ENCODE data around the gene S100A10.

The S100A10 gene

GRCh38 chr1:151970626-151971025, 23.0 kb downstream of the S100A10 start:
- no peak overlapping the region for H3K4me3 Mint-ChIP-seq
- H3K27ac Mint-ChIP-seq, result no peak overlapping the region
- no peaks in the 10 kb centered on the region for H3K9me3 Mint-ChIP-seq
- no peaks in the 10 kb centered on the region for H3K36me3 Mint-ChIP-seq (ENCODE audit: low read depth)
- TF ChIP-seq CTCF (IDR thresholded peaks at IDR 0.05), result no peak
- peaks cover 48% of the 10 kb centered on the region for H3K4me1 Mint-ChIP-seq
- DNase-seq, result no peak
- peaks cover 4% of the 10 kb centered on the region for H3K27me3 Mint-ChIP-seq (ENCODE audit: low read depth, poor library complexity)

- H3K4me1 Mint-ChIP-seq, result peaks cover 48% of the 10 kb centered on the region
- no peaks in the 10 kb centered on the region for H3K36me3 Mint-ChIP-seq (ENCODE audit: low read depth)
- DNase-seq, result no peak
- no peaks in the 10 kb centered on the region for H3K9me3 Mint-ChIP-seq
- no peak overlapping the region for H3K27ac Mint-ChIP-seq
- H3K27me3 Mint-ChIP-seq (ENCODE audit: low read depth, poor library complexity), result peaks cover 4% of the 10 kb centered on the region
- TF ChIP-seq CTCF (IDR thresholded peaks at IDR 0.05), result no peak
- no peak overlapping the region for H3K4me3 Mint-ChIP-seq
Observed at GRCh38 chr1:151970128-151970527, 23.5 kb downstream of the S100A10 start.

GRCh38 chr1:151968791-151969399, 24.8 kb downstream of the S100A10 start:
- no peak for DNase-seq
- H3K4me1 Mint-ChIP-seq, result peaks cover 46% of the 10 kb centered on the region
- no peaks in the 10 kb centered on the region for H3K36me3 Mint-ChIP-seq (ENCODE audit: low read depth)
- peaks cover 8% of the 10 kb centered on the region for H3K27me3 Mint-ChIP-seq (ENCODE audit: low read depth, poor library complexity)
- H3K9me3 Mint-ChIP-seq, result no peaks in the 10 kb centered on the region
- H3K27ac Mint-ChIP-seq, result no peak overlapping the region
- H3K4me3 Mint-ChIP-seq, result no peak overlapping the region
- TF ChIP-seq CTCF (IDR thresholded peaks at IDR 0.05), result no peak

GRCh38 chr1:151968058-151968457, 25.6 kb downstream of the S100A10 start:
- no peak for DNase-seq
- H3K27me3 Mint-ChIP-seq (ENCODE audit: low read depth, poor library complexity), result peaks cover 8% of the 10 kb centered on the region

GRCh38 chr1:151967091-151967490, 26.6 kb downstream of the S100A10 start:
- Mint-ChIP-seq H3K36me3 (ENCODE audit: low read depth) (no peaks in the 10 kb centered on the region), H3K4me3 (no peak overlapping the region), H3K9me3 (no peaks in the 10 kb centered on the region), H3K4me1 (peaks cover 33% of the 10 kb centered on the region), H3K27me3 (ENCODE audit: low read depth, poor library complexity) (peaks cover 8% of the 10 kb centered on the region), H3K27ac (no peak overlapping the region)
- TF ChIP-seq CTCF (IDR thresholded peaks at IDR 0.05), result no peak
- no peak for DNase-seq

More at GRCh38 chr1:151968058-151968457, 25.6 kb downstream of the S100A10 start:
- Mint-ChIP-seq H3K9me3 (no peaks in the 10 kb centered on the region), H3K36me3 (ENCODE audit: low read depth) (no peaks in the 10 kb centered on the region), H3K4me3 (no peak overlapping the region), H3K27ac (no peak overlapping the region), H3K4me1 (peaks cover 41% of the 10 kb centered on the region)
- peak; percentile 41 for TF ChIP-seq CTCF (IDR thresholded peaks at IDR 0.05)

- peaks cover 8% of the 10 kb centered on the region for H3K27me3 Mint-ChIP-seq (ENCODE audit: low read depth, poor library complexity)
- H3K9me3 Mint-ChIP-seq, result no peaks in the 10 kb centered on the region
Observed at GRCh38 chr1:151966061-151966460, 27.6 kb downstream of the S100A10 start.

More at GRCh38 chr1:151966061-151966460, 27.6 kb downstream of the S100A10 start:
- no peak for TF ChIP-seq CTCF (IDR thresholded peaks at IDR 0.05)
- Mint-ChIP-seq H3K36me3 (ENCODE audit: low read depth) (no peaks in the 10 kb centered on the region), H3K4me1 (peaks cover 41% of the 10 kb centered on the region), H3K4me3 (no peak overlapping the region), H3K27ac (no peak overlapping the region)
- no peak for DNase-seq

Data from nephron progenitor cell (in vitro differentiated cells).